HEK293 (cell line): ENCODE data around the gene PDK4.

Source experiments
- CTCF ChIA-PET: fragments of 350-600 bp; formaldehyde crosslinking; extraction: SDS; loops from one replicate; lab custom pipeline; 2021; ENCODE audit warnings: antibody characterized with exemption; lab: Yijun Ruan, JAX
- POLR2A ChIA-PET: fragments of 300-600 bp; formaldehyde crosslinking; extraction: SDS; loops from one replicate; lab custom pipeline; 2020; ENCODE audit warnings: antibody characterized with exemption, inconsistent platforms; lab: Yijun Ruan, JAX
- H3K27ac ChIP-seq: fragments of 200-500 bp; sonication (Bioruptor generic); 2 replicates; pipeline ENCODE4 v1.5.1; 2014; ENCODE audit warnings: low read depth, low read length, control low read depth, inconsistent platforms; ENCODE audit errors: extremely low read depth
- H3K36me3 ChIP-seq, 2 experiments: fragments of 200-500 bp in 1 of 2; sonication (Bioruptor generic) in 1 of 2; 1 replicate in 1 of 2; 2 replicates in 1 of 2; pipeline ENCODE4 v1.5.1; 2014 to 2017; ENCODE audit warnings: inconsistent platforms in 2 of 2, low read length in 2 of 2; ENCODE audit not compliant: control insufficient read depth in 2 of 2, insufficient read depth in 1 of 2
- H3K4me1 ChIP-seq: fragments of 200-500 bp; sonication (Bioruptor generic); 2 replicates; pipeline ENCODE4 v1.5.1; 2014; ENCODE audit warnings: mild to moderate bottlenecking, low read length, inconsistent platforms; ENCODE audit not compliant: control insufficient read depth, insufficient read depth
- H3K4me3 ChIP-seq: 2 replicates; pipeline ENCODE4 v1.5.1; 2011; ENCODE audit warnings: low read depth, mild to moderate bottlenecking, control low read depth, low read length, moderate library complexity
- H3K9me3 ChIP-seq: fragments of 200-500 bp; sonication (Bioruptor generic); 2 replicates; pipeline ENCODE4 v1.5.1; 2014; ENCODE audit warnings: low read depth, low read length, inconsistent platforms; ENCODE audit not compliant: control insufficient read depth, insufficient read depth
- FEZF1 ChIP-seq: fragments of 450-650 bp; formaldehyde crosslinking; IDR thresholded peaks from 2 replicates; pipeline ENCODE4 v1.5.1; 2016; ENCODE audit warnings: missing biosample characterization, missing genetic modification characterization
- GLI2 ChIP-seq: fragments of 450-650 bp; formaldehyde crosslinking; IDR thresholded peaks from 2 replicates; pipeline ENCODE4; 2017; ENCODE audit warnings: missing biosample characterization, missing genetic modification characterization, low read depth, borderline replicate concordance
- IKZF3 ChIP-seq: fragments of 450-650 bp; IDR thresholded peaks from 2 replicates; pipeline ENCODE4 v1.5.0; 2018; ENCODE audit warnings: missing biosample characterization, mild to moderate bottlenecking, missing genetic modification characterization, moderate library complexity
- OSR2 ChIP-seq: fragments of 450-650 bp; formaldehyde crosslinking; IDR thresholded peaks from 2 replicates; pipeline ENCODE4 v1.5.1; 2016; ENCODE audit warnings: missing biosample characterization, missing genetic modification characterization
- OVOL3 ChIP-seq: fragments of 450-650 bp; formaldehyde crosslinking; IDR thresholded peaks from 2 replicates; pipeline ENCODE4 v1.5.1; 2016; ENCODE audit warnings: missing biosample characterization, missing genetic modification characterization
- RBAK ChIP-seq: fragments of 450-650 bp; formaldehyde crosslinking; IDR thresholded peaks from 2 replicates; pipeline ENCODE4 v1.5.1; 2016; ENCODE audit warnings: missing biosample characterization, missing genetic modification characterization
- SALL2 ChIP-seq: fragments of 450-650 bp; formaldehyde crosslinking; IDR thresholded peaks from 2 replicates; pipeline ENCODE4 v1.5.0; 2017; ENCODE audit warnings: missing biosample characterization, mild to moderate bottlenecking, missing genetic modification characterization, borderline replicate concordance
- SCRT2 ChIP-seq: fragments of 450-650 bp; formaldehyde crosslinking; IDR thresholded peaks from 2 replicates; pipeline ENCODE4 v1.5.1; 2016; ENCODE audit warnings: missing biosample characterization, missing genetic modification characterization
- SP7 ChIP-seq: fragments of 450-650 bp; formaldehyde crosslinking; IDR thresholded peaks from 2 replicates; pipeline ENCODE4 v1.5.1; 2016; ENCODE audit warnings: missing biosample characterization, missing genetic modification characterization
- TCF7L2 ChIP-seq: IDR thresholded peaks from 2 replicates; pipeline ENCODE4 v1.6.1; 2011; ENCODE audit warnings: low read depth, mild to moderate bottlenecking, inconsistent platforms, low read length, moderate library complexity, borderline replicate concordance
- TRIM28 ChIP-seq: IDR thresholded peaks from 2 replicates; pipeline ENCODE4 v1.6.1; 2011; ENCODE audit warnings: low read length, control low read depth, borderline replicate concordance
- WT1 ChIP-seq: fragments of 450-650 bp; formaldehyde crosslinking; IDR thresholded peaks from 2 replicates; pipeline ENCODE4 v1.5.1; 2016; ENCODE audit warnings: missing biosample characterization, missing genetic modification characterization
- ZBTB21 ChIP-seq: fragments of 450-650 bp; formaldehyde crosslinking; IDR thresholded peaks from 2 replicates; pipeline ENCODE4 v1.5.1; 2017; ENCODE audit warnings: missing biosample characterization, missing genetic modification characterization
- ZNF350 ChIP-seq: fragments of 450-650 bp; formaldehyde crosslinking; IDR thresholded peaks from 2 replicates; pipeline ENCODE4 v1.5.0; 2017; ENCODE audit warnings: missing biosample characterization, mild to moderate bottlenecking, missing genetic modification characterization
- ZNF623 ChIP-seq: fragments of 450-650 bp; formaldehyde crosslinking; IDR thresholded peaks from 2 replicates; pipeline ENCODE4 v1.5.1; 2016; ENCODE audit warnings: missing biosample characterization, missing genetic modification characterization
- ZNF624 ChIP-seq: fragments of 450-650 bp; formaldehyde crosslinking; IDR thresholded peaks from 2 replicates; pipeline ENCODE4 v1.5.1; 2017; ENCODE audit warnings: missing biosample characterization, missing genetic modification characterization
- ZNF626 ChIP-seq: fragments of 450-650 bp; sonication (Bioruptor Pico); formaldehyde crosslinking; IDR thresholded peaks from 2 replicates; pipeline ENCODE4 v1.5.1; 2018; ENCODE audit warnings: missing biosample characterization, missing genetic modification characterization, inconsistent platforms
- ZNF629 ChIP-seq: fragments of 450-650 bp; formaldehyde crosslinking; IDR thresholded peaks from 2 replicates; pipeline ENCODE4 v1.5.1; 2017; ENCODE audit warnings: missing biosample characterization, missing genetic modification characterization
- ZNF664 ChIP-seq: fragments of 450-650 bp; formaldehyde crosslinking; IDR thresholded peaks from 2 replicates; pipeline ENCODE4 v1.5.1; 2016; ENCODE audit warnings: missing biosample characterization, missing genetic modification characterization
- ZNF701 ChIP-seq: fragments of 450-650 bp; formaldehyde crosslinking; IDR thresholded peaks from 2 replicates; pipeline ENCODE4 v1.5.1; 2016; ENCODE audit warnings: missing biosample characterization, missing genetic modification characterization
- TF ChIP-seq, protein P1 (sequence below): fragments of 450-650 bp; formaldehyde crosslinking; IDR thresholded peaks from 2 replicates; pipeline ENCODE4 v1.5.1; 2017; ENCODE audit warnings: missing biosample characterization, missing genetic modification characterization
- TF ChIP-seq, protein P2 (sequence below): fragments of 450-650 bp; formaldehyde crosslinking; IDR thresholded peaks from 2 replicates; pipeline ENCODE4 v1.5.1; 2017; ENCODE audit warnings: missing biosample characterization, missing genetic modification characterization
- TF ChIP-seq, protein P3 (sequence below): fragments of 450-650 bp; formaldehyde crosslinking; IDR thresholded peaks from 2 replicates; pipeline ENCODE4 v1.5.1; 2016; ENCODE audit warnings: missing biosample characterization, missing genetic modification characterization
- TF ChIP-seq, protein P4 (sequence below): fragments of 450-650 bp; formaldehyde crosslinking; IDR thresholded peaks from 2 replicates; pipeline ENCODE4 v1.5.1; 2016; ENCODE audit warnings: missing biosample characterization, missing genetic modification characterization
- TF ChIP-seq, protein P5 (sequence below): sonication (generic); formaldehyde crosslinking; IDR thresholded peaks from 2 replicates; pipeline ENCODE4 v1.8.1; 2022; ENCODE audit warnings: mild to moderate bottlenecking, moderate library complexity, missing genetic modification reagents

PDK4 gene

DNA sequence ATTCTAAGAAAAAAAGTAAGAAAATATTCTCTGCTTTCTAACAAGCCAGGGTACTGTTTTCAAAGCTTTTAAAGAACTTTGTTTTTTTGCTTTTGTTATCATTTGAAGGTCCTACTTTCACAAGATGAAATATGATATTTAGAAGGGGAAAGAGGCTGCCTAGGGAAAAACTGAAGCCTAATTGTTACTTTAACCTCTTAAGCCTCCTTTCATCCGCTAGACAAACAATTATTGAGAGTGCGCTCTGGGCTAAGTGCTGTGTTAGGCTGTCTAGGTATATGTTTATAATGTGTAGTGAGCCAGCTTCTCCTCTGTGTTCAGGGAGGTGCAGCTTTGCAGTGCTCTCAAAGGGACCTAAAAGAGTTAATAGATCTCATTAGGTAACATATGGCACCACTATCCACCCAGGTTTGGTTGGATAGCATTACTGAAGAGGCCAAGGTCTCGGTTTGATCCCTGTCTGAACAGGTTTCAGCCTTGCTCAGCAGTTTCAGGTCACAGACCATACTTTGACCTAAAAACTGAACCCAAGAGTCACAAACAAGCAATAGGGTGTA lies 17.9 kb downstream of the PDK4 start:
- TF ChIP-seq FEZF1 (tag by site-specific recombination) (0 out of 2 replicates have a peak, but pooled peaks have one; percentile 11), WT1 (tag by site-specific recombination) (peak; percentile 67; the same call in 1 of the 2 replicates), OVOL3 (tag by site-specific recombination) (no peak), IKZF3 (tag by site-specific recombination) (0 out of 2 replicates have a peak, but pooled peaks have one; percentile 25), SALL2 (tag by site-specific recombination) (no peak), RBAK (no peak), TCF7L2 (peak; percentile 67; the same call in 1 of the 2 replicates), OSR2 (tag by site-specific recombination) (peak; percentile 45; the same call in 1 of the 2 replicates), ZNF629 (tag by site-specific recombination) (no peak), SP7 (peak; percentile 73), TRIM28 (peak; percentile 78)
- TF ChIP-seq, protein P1, sequence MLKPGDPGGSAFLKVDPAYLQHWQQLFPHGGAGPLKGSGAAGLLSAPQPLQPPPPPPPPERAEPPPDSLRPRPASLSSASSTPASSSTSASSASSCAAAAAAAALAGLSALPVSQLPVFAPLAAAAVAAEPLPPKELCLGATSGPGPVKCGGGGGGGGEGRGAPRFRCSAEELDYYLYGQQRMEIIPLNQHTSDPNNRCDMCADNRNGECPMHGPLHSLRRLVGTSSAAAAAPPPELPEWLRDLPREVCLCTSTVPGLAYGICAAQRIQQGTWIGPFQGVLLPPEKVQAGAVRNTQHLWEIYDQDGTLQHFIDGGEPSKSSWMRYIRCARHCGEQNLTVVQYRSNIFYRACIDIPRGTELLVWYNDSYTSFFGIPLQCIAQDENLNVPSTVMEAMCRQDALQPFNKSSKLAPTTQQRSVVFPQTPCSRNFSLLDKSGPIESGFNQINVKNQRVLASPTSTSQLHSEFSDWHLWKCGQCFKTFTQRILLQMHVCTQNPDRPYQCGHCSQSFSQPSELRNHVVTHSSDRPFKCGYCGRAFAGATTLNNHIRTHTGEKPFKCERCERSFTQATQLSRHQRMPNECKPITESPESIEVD (tag by site-specific recombination), result peak; percentile 95
- TF ChIP-seq, protein P2, sequence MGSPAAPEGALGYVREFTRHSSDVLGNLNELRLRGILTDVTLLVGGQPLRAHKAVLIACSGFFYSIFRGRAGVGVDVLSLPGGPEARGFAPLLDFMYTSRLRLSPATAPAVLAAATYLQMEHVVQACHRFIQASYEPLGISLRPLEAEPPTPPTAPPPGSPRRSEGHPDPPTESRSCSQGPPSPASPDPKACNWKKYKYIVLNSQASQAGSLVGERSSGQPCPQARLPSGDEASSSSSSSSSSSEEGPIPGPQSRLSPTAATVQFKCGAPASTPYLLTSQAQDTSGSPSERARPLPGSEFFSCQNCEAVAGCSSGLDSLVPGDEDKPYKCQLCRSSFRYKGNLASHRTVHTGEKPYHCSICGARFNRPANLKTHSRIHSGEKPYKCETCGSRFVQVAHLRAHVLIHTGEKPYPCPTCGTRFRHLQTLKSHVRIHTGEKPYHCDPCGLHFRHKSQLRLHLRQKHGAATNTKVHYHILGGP (tag by site-specific recombination), result peak; percentile 89
- TF ChIP-seq, protein P3, sequence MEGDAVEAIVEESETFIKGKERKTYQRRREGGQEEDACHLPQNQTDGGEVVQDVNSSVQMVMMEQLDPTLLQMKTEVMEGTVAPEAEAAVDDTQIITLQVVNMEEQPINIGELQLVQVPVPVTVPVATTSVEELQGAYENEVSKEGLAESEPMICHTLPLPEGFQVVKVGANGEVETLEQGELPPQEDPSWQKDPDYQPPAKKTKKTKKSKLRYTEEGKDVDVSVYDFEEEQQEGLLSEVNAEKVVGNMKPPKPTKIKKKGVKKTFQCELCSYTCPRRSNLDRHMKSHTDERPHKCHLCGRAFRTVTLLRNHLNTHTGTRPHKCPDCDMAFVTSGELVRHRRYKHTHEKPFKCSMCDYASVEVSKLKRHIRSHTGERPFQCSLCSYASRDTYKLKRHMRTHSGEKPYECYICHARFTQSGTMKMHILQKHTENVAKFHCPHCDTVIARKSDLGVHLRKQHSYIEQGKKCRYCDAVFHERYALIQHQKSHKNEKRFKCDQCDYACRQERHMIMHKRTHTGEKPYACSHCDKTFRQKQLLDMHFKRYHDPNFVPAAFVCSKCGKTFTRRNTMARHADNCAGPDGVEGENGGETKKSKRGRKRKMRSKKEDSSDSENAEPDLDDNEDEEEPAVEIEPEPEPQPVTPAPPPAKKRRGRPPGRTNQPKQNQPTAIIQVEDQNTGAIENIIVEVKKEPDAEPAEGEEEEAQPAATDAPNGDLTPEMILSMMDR (tag by site-specific recombination), result no peak
- CTCF ChIA-PET, result interaction anchor here (1.2 to 1.6 kb wide), 2 partner anchors 32 to 105 kb away, joined by 4 to 6 read pairs; no protein-coding TSS in a partner anchor
- no peaks in the 10 kb centered on the region for H3K9me3 ChIP-seq
- no peak overlapping the region for H3K27ac ChIP-seq
- H3K36me3 ChIP-seq, result no peaks in the 10 kb centered on the region
- POLR2A ChIA-PET, result no interaction called here
- peaks cover 5% of the 10 kb centered on the region for H3K4me1 ChIP-seq
- H3K4me3 ChIP-seq, result no peak overlapping the region

DNA sequence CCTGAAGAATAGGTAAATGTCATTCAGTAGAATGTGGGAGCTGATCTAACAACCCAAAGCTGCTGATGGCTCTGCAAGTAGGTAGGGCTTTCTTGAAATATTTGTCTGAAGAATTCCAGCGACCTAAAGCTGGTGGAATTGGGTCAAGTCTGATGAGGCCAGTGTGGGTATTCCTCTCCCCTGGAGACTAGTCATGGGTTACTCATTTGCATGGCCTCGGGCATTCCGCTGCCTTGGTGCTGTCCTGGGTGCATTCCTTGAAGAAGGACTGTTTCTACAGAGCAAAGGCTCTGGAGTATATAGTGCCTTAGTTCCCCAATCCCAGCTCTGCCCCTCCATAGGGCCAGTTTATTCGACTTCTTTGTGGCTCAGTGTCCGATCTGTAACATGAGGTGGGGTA lies 19.2 kb downstream of the PDK4 start:
- Histone ChIP-seq H3K9me3 (no peaks in the 10 kb centered on the region), H3K4me1 (peaks cover 5% of the 10 kb centered on the region), H3K27ac (no peak overlapping the region), H3K4me3 (no peak overlapping the region), H3K36me3 (no peaks in the 10 kb centered on the region)
- CTCF ChIA-PET, result interaction anchor here (0.6 to 1.1 kb wide), 2 partner anchors 66 to 537 kb away, joined by 3 read pairs; no protein-coding TSS in a partner anchor
- TF ChIP-seq GLI2 (tag by site-specific recombination) (no peak), ZNF664 (tag by site-specific recombination) (no peak), ZNF624 (tag by site-specific recombination) (no peak), ZNF623 (tag by site-specific recombination) (no peak), ZNF350 (no peak), RBAK (no peak), ZBTB21 (tag by site-specific recombination) (no peak), ZNF701 (tag by site-specific recombination) (no peak), ZNF626 (no peak), SCRT2 (tag by site-specific recombination) (no peak), ZNF629 (tag by site-specific recombination) (no peak)
- TF ChIP-seq, protein P4, sequence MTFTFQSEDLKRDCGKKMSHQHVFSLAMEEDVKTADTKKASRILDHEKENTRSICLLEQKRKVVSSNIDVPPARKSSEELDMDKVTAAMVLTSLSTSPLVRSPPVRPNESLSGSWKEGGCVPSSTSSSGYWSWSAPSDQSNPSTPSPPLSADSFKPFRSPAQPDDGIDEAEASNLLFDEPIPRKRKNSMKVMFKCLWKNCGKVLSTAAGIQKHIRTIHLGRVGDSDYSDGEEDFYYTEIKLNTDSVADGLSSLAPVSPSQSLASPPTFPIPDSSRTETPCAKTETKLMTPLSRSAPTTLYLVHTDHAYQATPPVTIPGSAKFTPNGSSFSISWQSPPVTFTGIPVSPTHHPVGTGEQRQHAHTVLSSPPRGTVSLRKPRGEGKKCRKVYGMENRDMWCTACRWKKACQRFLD (tag by site-specific recombination), result no peak
- TF ChIP-seq, protein P5, sequence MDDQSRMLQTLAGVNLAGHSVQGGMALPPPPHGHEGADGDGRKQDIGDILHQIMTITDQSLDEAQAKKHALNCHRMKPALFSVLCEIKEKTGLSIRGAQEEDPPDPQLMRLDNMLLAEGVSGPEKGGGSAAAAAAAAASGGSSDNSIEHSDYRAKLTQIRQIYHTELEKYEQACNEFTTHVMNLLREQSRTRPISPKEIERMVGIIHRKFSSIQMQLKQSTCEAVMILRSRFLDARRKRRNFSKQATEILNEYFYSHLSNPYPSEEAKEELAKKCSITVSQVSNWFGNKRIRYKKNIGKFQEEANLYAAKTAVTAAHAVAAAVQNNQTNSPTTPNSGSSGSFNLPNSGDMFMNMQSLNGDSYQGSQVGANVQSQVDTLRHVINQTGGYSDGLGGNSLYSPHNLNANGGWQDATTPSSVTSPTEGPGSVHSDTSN (CRISPR knock-in tag), result no peak
- POLR2A ChIA-PET, result no interaction called here
